ENCODE measurements around the gene MYH11. TPM values are rescaled to one million over a fixed set of nuclear protein-coding genes. Genes with fewer than 3 reads are reported as not detected.

Gene MYH11
- polyA plus RNA-seq, 1 donor (not counting 4 experiments of a cell fraction or from before 2014, with no cell fraction given) = not detected

- Histone ChIP-seq H3K4me2 (ENCODE audit: control insufficient read depth, extremely low read depth, insufficient read depth, low read depth, low read length) (no peak overlapping the region), H2AFZ (ENCODE audit: control insufficient read depth, low read length) (no peak overlapping the region), H3K9ac (ENCODE audit: control insufficient read depth, extremely low read depth, insufficient read depth, low read length) (no peak overlapping the region), H3K9me1 (ENCODE audit: control insufficient read depth, extremely low read depth, insufficient read depth, low read length) (peaks cover 2% of the 10 kb centered on the region), H3K4me3 (ENCODE audit: control insufficient read depth in 2 of 3, extremely low read depth in 1 of 3, insufficient read depth in 2 of 3, low read depth in 1 of 3, low read length in 3 of 3) (no peak overlapping the region), H3K27me3 (ENCODE audit: control insufficient read depth, extremely low read depth, insufficient read depth, low read length) (no peaks in the 10 kb centered on the region), H3K27ac (ENCODE audit: control insufficient read depth, insufficient read depth, low read length) (no peak overlapping the region), H3K79me2 (ENCODE audit: control insufficient read depth, insufficient read depth, low read length) (peaks cover 37% of the 10 kb centered on the region), H4K20me1 (ENCODE audit: control insufficient read depth, extremely low read depth, insufficient read depth, low read length) (no peaks in the 10 kb centered on the region), H3K36me3 (ENCODE audit: control insufficient read depth in 2 of 2, extremely low read depth in 1 of 2, insufficient read depth in 2 of 2, low read length in 2 of 2) (peaks cover 11 to 22% of the 10 kb centered on the region in 2 experiments), H3K4me1 (ENCODE audit: control insufficient read depth, extremely low read depth, insufficient read depth, low read length) (peaks cover 27% of the 10 kb centered on the region), H3K9me3 (ENCODE audit: control insufficient read depth, low read depth, low read length) (no peaks in the 10 kb centered on the region)
- FAIRE-seq (no peak), DNase-seq (ENCODE audit: low read depth, low spot score) (no peak)
- dilution Hi-C loops (cut with MboI; ENCODE audit: extremely low pct_ligation_motif_present, low sequenced_read_pairs) = no loop called here
- TF ChIP-seq EZH2 (IDR thresholded peaks at IDR 0.05; ENCODE audit: low read length) (no peak), CTCF (optimal IDR thresholded peaks at IDR 0.05 in 1 of 3, IDR thresholded peaks at IDR 0.05 in 1 of 3, conservative IDR thresholded peaks at IDR 0.05 in 1 of 3; ENCODE audit: extremely low read depth in 1 of 3, insufficient read depth in 2 of 3, low read length in 3 of 3) (no peak)
Measured at GRCh38 chr16:15676506-15676905, 180.3 kb downstream of the MYH11 start.

GRCh38 chr16:15674571-15674970, 182.3 kb downstream of the MYH11 start:
- no peaks in the 10 kb centered on the region for H3K27me3 ChIP-seq (ENCODE audit: control insufficient read depth, extremely low read depth, insufficient read depth, low read length)
- DNase-seq (ENCODE audit: low read depth, low spot score) = no peak
- H3K9me1 ChIP-seq (ENCODE audit: control insufficient read depth, extremely low read depth, insufficient read depth, low read length) = peaks cover 2% of the 10 kb centered on the region
- no peaks in the 10 kb centered on the region for H4K20me1 ChIP-seq (ENCODE audit: control insufficient read depth, extremely low read depth, insufficient read depth, low read length)
- H3K27ac ChIP-seq (ENCODE audit: control insufficient read depth, insufficient read depth, low read length) = no peak overlapping the region
- H3K9ac ChIP-seq (ENCODE audit: control insufficient read depth, extremely low read depth, insufficient read depth, low read length) = no peak overlapping the region
- no peak overlapping the region for H3K4me2 ChIP-seq (ENCODE audit: control insufficient read depth, extremely low read depth, insufficient read depth, low read depth, low read length)
- peaks cover 16 to 23% of the 10 kb centered on the region in 2 experiments for H3K36me3 ChIP-seq (ENCODE audit: control insufficient read depth in 2 of 2, extremely low read depth in 1 of 2, insufficient read depth in 2 of 2, low read length in 2 of 2)
- H3K79me2 ChIP-seq (ENCODE audit: control insufficient read depth, insufficient read depth, low read length) = peaks cover 38% of the 10 kb centered on the region
- no peaks in the 10 kb centered on the region for H3K9me3 ChIP-seq (ENCODE audit: control insufficient read depth, low read depth, low read length)
- FAIRE-seq = no peak
- H3K4me3 ChIP-seq (ENCODE audit: control insufficient read depth in 2 of 3, extremely low read depth in 1 of 3, insufficient read depth in 2 of 3, low read depth in 1 of 3, low read length in 3 of 3) = no peak overlapping the region
- H3K4me1 ChIP-seq (ENCODE audit: control insufficient read depth, extremely low read depth, insufficient read depth, low read length) = peaks cover 44% of the 10 kb centered on the region
- TF ChIP-seq EZH2 (IDR thresholded peaks at IDR 0.05; ENCODE audit: low read length) (no peak), CTCF (optimal IDR thresholded peaks at IDR 0.05 in 1 of 3, IDR thresholded peaks at IDR 0.05 in 1 of 3, conservative IDR thresholded peaks at IDR 0.05 in 1 of 3; ENCODE audit: extremely low read depth in 1 of 3, insufficient read depth in 2 of 3, low read length in 3 of 3) (no peak)
- dilution Hi-C loops (cut with MboI; ENCODE audit: extremely low pct_ligation_motif_present, low sequenced_read_pairs) = no loop called here
- no peak overlapping the region for H2AFZ ChIP-seq (ENCODE audit: control insufficient read depth, low read length)
